Activated CD4-positive, alpha-beta T cell treated with anti-CD3 and anti-CD28 coated beads for 48 hours (primary cell): Measurements from ENCODE around the gene PASK.
"Not testable (repeated sequence)": the region's sequence is repeated elsewhere in the genome, so short reads cannot be mapped to it uniquely, and the experiment has no call there.

Experiments used
- DNase-seq: peaks from one replicate; pipeline ENCODE4 v3.0.0-alpha.2; 2020

The PASK gene

DNA sequence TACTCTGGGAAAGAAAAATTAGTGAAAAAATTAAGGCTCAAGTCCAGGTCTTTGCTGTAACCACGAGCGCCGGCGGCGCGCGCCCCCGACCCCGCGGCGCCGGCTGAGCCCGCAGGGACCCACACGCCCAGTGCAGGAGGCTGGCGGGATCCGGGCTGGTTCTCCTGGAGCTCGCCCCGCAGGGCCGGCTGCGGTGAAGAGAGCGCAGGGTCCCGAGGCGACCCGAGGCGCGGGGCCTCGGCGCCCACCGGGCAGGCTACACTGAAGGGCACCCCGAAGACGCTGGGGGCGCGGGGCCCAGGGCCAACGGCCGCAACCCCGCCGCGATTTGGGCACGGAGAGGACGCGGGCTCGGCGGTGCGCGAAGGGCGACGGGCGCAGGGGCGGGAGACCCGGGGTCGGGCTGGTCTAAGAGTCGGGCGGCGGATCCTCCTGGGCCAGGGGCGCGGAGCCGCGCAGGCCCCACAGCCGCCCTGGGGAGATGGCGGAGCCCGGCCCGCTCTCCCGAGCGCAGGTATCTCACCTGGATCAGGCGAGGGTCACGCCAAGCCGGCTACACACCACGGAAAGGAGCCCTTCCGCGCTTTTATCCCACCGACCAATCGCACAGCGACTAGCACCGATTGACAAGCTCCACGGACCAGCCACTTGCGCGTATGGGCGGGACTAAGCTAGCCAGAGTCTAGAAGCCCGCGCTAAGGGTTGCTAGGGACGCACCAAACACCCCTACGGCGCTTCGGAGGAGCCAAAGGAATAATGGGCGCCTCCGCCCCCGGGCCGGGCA is at the start of gene PASK:
TSS of gene PASK (minus strand) at position 582 of the 784 bp plus-strand sequence. CDS start 6,440 bp downstream, outside the sequence.
- DNase-seq, result peak; percentile 97

GRCh38 chr2:241198381-241199279 is 49.4 kb upstream of the PASK start:
- DNase-seq, result no peak

GRCh38 chr2:241197947-241198346 is 48.7 kb upstream of the PASK start:
- no peak for DNase-seq

- not testable (repeated sequence) for DNase-seq
Measured at GRCh38 chr2:241197246-241197645, 48.0 kb upstream of the PASK start.

DNA sequence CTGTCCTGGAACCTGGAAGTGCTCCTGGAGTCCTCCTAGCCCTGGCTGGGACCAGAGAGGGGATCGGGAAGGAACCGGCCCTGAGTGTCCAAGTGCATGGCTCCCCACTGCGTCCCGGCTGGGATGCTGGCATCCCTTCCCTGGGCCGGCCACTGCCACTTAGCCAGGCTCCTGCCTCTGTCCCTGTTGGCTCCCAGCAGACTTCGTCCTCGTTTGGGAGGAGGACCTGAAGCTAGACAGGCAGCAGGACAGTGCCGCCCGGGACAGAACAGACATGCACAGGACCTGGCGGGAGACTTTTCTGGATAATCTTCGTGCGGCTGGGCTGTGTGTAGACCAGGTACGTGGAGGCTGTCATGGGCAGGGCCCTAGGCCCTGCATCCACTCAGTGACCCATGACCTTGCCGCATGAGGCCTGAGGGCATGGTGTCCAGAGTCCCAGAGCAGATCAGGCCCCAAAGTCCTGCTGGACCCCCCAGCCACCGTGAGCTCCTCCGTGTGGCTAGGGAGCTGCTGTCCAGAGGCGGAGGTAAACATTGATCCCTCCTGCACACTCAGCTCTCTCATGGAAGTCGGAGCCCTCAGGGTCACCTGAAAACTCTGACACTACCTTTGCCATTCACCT is 46.3 kb upstream of the PASK start:
- no peak for DNase-seq

DNA sequence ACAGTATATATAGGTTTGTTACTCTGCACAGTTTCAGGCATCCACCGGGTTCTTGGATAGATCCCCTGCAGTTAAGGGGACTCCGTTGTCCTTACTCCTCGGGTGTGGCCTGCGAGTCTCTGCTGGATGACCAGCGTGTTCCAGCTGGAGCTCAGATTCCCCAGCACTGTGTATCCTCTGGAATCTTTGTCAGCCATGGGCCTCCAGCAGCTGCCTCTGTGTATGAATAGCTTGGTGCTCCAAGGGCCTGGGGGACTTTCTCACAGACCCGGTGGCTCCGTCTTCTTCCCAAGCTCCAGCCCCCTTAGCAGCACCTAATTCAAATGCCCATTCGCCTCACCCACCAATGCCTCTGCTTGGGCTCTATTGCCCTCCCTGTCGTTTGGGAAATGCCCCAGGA is 45.5 kb upstream of the PASK start:
- DNase-seq, result no peak

DNA sequence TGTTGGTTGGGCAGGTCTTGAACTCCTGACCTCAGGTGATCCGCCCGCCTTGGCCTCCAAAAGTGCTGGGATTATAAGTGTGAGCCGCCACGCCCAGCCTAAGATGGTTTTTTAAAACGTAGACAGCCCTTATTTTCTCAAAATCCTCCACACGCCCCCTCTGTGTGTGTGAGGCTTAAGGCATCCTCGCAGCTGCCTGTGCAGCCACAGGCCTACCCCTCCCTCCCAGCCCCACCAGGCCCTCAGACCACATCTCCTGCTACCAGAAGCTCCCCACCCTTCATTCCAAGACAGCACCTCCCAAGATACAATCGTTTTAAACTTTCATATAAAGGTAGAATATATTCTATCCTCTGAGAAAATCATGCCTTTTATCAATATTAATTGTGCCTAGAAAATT is 44.0 kb upstream of the PASK start:
- no peak for DNase-seq

DNA sequence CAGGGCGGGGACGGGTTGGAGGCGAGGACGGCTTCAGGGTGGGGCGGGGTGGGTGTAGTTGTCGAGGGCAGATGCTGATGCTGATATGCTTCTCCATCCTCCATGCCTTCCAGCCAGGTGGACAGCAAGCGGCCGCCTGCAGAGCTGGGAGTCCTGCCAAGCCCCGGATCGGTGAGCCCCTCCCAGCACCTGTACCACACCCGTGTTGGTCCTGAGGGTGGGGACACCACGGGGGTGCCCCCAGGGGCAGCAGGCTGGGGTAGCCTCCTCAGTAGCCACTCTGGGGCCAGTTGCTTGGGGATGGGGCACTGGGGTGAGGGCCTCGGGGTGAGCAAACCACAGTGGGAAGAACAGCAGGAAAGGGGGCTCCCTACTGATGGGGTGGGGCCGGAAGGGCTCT is 41.8 kb upstream of the PASK start:
- no peak for DNase-seq

GRCh38 chr2:241190291-241190981 is 41.2 kb upstream of the PASK start:
- no peak for DNase-seq

DNA sequence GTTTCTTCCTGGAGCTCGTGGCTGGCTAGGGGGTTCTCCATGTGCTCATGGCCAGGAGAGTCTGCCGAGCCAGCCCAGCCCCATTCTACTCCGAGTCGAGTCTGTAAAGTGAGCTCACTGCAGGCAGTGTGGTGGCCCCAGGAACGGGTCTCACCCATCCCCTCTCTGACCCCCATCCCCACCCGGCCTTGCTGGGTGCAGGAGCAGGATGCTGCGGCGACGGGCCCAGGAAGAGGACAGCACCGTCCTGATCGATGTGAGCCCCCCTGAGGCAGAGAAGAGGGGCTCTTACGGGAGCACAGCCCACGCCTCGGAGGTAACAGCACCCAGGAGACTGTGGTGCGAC is 40.6 kb upstream of the PASK start:
- no peak for DNase-seq

GRCh38 chr2:241189093-241189855 is 40.0 kb upstream of the PASK start:
- no peak for DNase-seq

GRCh38 chr2:241188361-241189092 is 39.3 kb upstream of the PASK start, which contains the start of gene ANO7:
ANO7 (plus strand) TSS chr2:241188677; CDS start chr2:241190064, 1,387 bp downstream.
- DNase-seq, result no peak

GRCh38 chr2:241187918-241188234 is 38.6 kb upstream of the PASK start:
- no peak for DNase-seq

- no peak for DNase-seq
Measured at GRCh38 chr2:241187101-241187917, 38.0 kb upstream of the PASK start.

- no peak for DNase-seq
Measured at GRCh38 chr2:241185961-241186360, 36.7 kb upstream of the PASK start.

DNA sequence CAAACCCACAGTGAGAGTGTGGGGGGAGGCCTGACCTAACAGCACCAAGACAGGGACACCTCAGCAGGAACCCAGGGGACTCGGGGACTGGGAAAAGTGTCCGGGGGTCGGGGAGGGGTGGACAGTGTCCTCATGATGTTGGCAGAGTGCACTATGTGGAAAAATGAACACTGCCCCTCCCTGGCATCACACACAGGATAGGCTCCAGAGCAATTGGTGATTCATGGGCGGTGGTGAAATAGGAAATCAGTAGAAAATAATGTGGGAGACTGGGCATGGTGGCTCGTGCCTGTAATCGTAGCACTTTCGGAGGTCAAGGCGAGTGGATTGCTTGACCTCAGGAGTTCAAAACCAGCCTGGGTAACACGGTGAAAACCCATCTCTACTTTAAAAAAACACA is 35.6 kb upstream of the PASK start:
- no peak for DNase-seq

DNA sequence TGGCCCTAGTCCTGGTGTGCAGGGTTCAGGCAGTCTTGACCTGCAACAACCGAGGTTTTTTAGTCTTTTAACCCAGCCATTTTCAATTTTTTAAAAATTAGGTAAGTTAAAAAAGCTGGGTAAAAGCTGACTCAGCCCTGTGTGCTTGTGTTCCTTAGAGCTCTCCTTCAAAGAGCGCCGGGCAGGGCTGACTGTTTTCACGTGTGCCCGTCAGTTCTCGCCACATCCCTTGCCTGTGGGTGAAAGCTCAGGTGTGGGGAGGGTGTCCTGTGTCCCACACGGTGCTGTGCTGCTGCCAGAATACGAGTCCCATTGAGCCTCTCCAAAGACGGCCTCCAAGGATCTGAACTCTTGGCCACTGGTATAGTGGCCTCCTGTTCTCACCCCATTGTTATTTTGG is 33.9 kb upstream of the PASK start:
- no peak for DNase-seq

GRCh38 chr2:241182531-241183133 is 33.4 kb upstream of the PASK start:
- no peak for DNase-seq

DNA sequence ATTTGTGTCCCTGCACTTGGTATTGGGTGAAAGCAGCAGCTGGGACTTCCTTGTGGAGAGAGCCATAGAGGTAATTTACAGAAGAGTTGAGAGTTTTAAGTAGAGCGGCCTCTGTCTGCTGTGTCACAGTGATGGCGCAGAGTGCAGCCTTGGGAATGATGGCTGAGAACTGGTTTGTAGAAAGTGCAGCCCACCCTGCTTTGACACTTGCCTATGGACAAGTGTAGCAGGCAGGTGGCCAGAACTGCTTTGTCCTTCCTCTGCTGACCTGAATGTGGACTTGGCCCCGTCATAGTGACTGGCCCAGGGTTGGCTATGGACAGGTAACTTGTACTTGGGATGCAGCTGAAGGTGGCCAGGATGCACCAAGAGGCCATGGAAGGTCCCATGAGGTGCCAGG is 32.9 kb upstream of the PASK start:
- DNase-seq, result no peak

- DNase-seq, result no peak
Measured at GRCh38 chr2:241180495-241180894, 31.2 kb upstream of the PASK start.
